Peyer's patch (tissue), 4 donors: ENCODE results near the gene RARB.

Experiments
- CTCF ChIP-seq, 6 experiments: fragments of 450-650 bp in 4 of 6; fragments of 200-600 bp in 2 of 6; sonication (generic) in 1 of 6; IDR thresholded peaks; one replicate each; pipeline ENCODE4 v1.5.1; 2017 to 2019; ENCODE audit warnings: antibody characterized with exemption in 6 of 6, mild to moderate bottlenecking in 3 of 6, moderate library complexity in 1 of 6
- POLR2A ChIP-seq, 2 donors: fragments of 450-650 bp; IDR thresholded peaks; one replicate each; pipeline ENCODE4 v1.5.1; 2017; ENCODE audit warnings: antibody characterized with exemption in 2 of 2, mild to moderate bottlenecking in 2 of 2, moderate library complexity in 2 of 2

GRCh38 chr3:25635038-25635437 lies 207.0 kb downstream of the RARB start:
- no peak for TF ChIP-seq CTCF (IDR thresholded peaks at IDR 0.05)
- TF ChIP-seq POLR2A (IDR thresholded peaks at IDR 0.05) = no peak
